NCI-H2227 treated with DMSO at 0.1 percent for 48 hours (cell line): ENCODE data around the gene GARNL3.

Source experiments
- DNase-seq: peaks from one replicate; lab custom pipeline; 2025; lab: John Stamatoyannopoulos, UW

Gene GARNL3

DNA sequence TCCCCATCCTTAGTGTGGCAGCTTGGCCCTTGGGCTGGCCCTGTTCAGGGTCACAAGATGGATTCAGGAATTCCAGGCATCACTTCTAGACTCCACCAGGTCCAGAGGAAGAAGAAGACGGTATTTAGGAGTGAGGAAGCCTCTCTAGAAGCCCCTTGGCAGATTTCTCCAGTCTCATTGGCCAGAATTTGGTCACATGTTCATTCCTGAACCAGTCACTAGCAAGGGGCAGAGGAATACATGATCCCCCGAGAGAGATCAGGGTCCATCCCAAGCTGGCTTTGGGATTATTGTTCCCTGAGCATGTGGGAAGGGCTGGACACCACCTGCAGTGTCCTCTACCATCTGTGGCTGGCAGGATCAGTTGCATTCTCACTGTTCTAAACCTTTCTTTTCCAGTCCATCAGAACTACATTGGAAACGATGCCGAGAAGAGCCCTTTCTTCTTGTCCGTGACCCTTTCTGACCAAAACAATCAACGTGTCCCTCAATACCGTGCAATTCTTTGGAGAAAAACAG lies 48.5 kb downstream of the GARNL3 start:
- no peak for DNase-seq

- no peak for DNase-seq
These were observed 50.3 kb downstream of the GARNL3 start for GRCh38 chr9:127314911-127315310.

- DNase-seq, result no peak
These were observed 52.2 kb downstream of the GARNL3 start for GRCh38 chr9:127316586-127317323.

DNA sequence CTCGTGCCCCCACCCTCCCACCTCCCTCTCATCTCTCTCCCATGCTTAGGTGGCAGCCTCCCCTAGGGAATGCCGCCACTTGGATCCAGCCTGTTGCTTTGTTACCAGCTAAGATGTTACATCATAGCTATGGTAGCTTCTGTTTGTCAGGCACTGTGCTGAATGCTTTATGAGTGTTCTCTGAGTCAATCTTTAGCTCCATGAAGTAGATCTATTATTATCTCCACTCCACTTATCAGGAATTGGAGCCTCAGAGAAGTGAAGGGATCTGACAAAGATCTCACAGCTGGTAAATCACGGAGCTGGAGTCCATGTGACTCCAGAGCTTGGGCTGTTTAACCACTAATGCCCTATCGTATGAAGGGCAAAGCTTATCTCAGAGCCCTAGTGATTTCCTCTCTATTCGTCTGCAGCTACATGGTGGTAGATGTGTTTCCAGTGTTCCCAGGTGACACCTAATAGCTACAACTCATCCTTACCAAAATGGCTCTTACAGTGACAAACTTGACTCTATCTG lies 54.1 kb downstream of the GARNL3 start:
- no peak for DNase-seq

DNA sequence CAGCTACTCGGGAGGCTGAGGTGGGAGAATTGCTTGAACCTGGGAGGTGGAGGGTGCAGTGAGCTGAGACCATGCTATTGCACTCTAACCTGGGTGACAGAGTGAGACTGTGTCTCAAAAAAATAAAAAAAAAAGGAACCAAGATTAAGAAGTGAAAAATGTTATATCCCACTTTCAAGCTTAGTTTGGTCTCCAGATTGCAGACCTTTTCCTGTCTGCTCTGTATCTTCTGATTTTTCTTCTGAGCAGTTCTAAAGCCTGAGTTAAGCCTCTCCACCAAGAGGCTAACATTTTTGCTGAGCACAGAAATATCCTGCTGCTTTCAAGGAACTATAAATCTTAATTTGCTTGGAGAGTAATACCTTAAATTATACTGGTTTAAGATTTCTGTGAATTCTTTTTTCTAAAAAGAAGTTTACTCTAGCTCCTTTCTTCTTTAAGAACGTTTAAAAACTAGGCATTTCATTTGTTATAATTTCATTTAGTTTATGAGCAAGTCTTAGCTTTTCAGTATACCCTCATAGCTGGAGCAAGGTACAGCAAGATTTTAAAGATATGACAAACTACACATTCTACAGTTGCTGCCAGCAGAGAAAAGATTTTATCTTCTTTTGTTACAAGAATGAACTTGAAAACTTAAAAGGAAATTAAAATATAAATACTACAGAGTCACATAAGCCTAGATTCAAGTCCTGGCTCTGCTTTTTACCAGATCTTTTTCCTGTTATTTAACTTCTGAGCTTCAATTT lies 55.0 kb downstream of the GARNL3 start:
- no peak for DNase-seq

GRCh38 chr9:127320115-127320378 lies 55.5 kb downstream of the GARNL3 start:
- DNase-seq, result no peak

- DNase-seq, result no peak
These were observed 58.8 kb downstream of the GARNL3 start for GRCh38 chr9:127323393-127323792.

GRCh38 chr9:127330501-127330900 lies 65.9 kb downstream of the GARNL3 start:
- no peak for DNase-seq

DNA sequence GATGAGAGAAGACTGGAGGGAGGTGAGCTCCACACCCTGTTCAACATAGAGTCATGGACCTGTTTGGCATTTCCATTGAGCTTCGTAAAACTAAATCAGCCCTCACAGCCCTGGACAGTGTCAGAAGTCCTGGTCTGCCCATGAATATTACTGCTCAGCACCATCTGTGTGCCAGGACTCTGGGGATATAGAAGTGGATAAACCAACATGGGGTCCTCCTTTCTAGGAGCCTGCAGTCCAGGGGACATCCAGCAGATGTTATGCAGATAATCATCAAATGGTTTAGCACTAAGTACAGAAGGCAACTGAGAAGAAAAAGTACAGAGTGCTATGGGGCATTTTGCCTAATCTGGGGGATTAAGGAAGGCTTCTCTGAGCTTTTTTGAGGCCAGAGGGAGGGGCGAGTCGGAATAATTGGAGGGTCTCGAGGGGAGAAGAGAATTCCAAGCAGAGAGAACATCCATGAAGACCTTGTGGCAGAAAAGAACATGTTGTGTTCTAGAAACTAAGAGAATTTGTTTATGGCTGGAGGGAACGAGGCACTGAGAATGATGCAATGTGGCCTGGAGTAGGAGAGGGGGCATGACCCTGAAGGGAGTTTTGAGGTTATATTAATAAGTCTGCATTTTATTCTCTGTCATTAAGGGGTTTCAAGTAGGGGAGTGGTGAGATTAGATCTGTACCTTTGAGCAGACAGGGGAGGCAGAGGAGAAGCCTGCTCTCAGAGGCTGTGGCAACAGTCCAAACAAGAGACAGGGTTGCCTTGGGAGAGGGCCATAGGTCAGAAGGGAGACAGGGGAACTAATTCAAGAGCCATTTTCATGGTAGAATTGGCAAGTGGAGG lies 68.9 kb downstream of the GARNL3 start:
- DNase-seq, result no peak

GRCh38 chr9:127334725-127335124 lies 70.2 kb downstream of the GARNL3 start:
- no peak for DNase-seq

GRCh38 chr9:127336086-127336485 lies 71.5 kb downstream of the GARNL3 start:
- DNase-seq, result no peak

GRCh38 chr9:127336506-127337352 lies 72.2 kb downstream of the GARNL3 start:
- DNase-seq, result no peak

GRCh38 chr9:127340721-127341120 lies 76.1 kb downstream of the GARNL3 start:
- no peak for DNase-seq

GRCh38 chr9:127341152-127341551 lies 76.6 kb downstream of the GARNL3 start:
- DNase-seq, result no peak

GRCh38 chr9:127344368-127345000 lies 79.9 kb downstream of the GARNL3 start:
- no peak for DNase-seq

DNA sequence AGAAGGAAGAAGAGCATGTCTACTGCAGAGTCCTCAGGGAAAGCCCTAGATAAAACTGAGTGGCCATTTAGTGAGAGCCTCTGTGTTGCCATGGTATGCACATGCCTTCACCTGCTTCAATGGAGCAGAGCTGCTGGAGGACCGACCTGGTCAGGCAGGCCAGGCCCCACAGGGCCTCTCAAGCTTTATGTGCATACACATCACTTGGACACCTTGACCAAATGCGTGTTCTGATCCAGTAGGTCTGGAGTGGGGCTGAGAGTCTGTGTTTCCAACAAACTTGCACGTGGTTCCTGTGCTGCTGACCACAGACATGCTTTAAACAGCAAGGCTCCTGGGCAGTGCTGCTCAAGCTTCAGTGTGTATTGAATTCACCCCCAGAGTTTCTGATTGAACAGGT lies 81.0 kb downstream of the GARNL3 start:
- no peak for DNase-seq

DNA sequence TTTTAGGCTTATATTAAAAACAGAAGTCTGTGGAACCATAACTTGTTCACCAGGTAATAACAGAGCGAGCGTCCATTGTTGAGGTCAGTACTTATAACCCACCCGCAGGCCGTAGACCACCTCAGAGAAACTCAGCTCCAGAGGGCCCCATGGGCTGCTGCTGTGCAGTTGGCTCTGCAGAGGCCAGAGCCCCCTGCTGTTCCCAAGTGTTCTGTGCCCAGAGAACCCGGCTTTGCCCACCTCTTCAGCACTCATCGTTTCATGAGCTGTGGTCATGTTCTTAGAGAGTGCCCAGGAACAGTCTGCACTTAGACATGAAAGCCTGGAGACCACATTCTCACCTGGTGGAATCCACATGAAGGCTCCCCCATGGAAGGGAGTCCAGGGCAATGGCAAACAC lies 82.0 kb downstream of the GARNL3 start:
- DNase-seq, result no peak

- no peak for DNase-seq
These were observed 83.5 kb downstream of the GARNL3 start for GRCh38 chr9:127347831-127348776.

- no peak for DNase-seq
These were observed 85.0 kb downstream of the GARNL3 start for GRCh38 chr9:127349483-127350113.
